PC-3 (cell line): ENCODE results near the gene STEAP4.

Source experiments
- EZH2phosphoT487 ChIP-seq: fragments of 300-600 bp; sonication (generic); IDR thresholded peaks from 2 replicates; pipeline ENCODE4 v1.6.1; 2018; ENCODE audit warnings: mild to moderate bottlenecking, antibody characterized with exemption, low read length, borderline replicate concordance
- TF ChIP-seq, protein P1 (sequence below): fragments of 300-600 bp; sonication (generic); conservative IDR thresholded peaks from 2 replicates; pipeline ENCODE4 v1.5.1; 2017; ENCODE audit warnings: antibody characterized with exemption, low read depth, mild to moderate bottlenecking, low read length

DNA sequence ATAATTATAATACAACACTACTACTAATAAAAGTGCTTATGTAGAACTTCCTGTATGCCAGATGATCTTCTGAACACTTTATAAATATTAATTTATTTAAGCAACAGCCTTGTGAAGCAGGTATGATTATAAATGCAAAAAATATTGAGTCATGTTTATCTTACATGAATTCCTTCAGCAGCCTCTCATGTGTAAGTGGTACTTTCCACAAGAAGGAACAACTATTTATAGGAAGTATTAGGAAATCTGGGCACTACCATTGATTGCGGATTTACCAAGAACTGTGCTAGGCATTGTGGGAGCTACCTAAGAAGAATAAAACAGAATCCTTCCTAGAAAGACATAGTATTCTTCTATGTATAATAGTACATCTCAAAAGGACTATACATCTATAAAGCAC, 10.7 kb upstream of the STEAP4 start:
- TF ChIP-seq, protein P1, sequence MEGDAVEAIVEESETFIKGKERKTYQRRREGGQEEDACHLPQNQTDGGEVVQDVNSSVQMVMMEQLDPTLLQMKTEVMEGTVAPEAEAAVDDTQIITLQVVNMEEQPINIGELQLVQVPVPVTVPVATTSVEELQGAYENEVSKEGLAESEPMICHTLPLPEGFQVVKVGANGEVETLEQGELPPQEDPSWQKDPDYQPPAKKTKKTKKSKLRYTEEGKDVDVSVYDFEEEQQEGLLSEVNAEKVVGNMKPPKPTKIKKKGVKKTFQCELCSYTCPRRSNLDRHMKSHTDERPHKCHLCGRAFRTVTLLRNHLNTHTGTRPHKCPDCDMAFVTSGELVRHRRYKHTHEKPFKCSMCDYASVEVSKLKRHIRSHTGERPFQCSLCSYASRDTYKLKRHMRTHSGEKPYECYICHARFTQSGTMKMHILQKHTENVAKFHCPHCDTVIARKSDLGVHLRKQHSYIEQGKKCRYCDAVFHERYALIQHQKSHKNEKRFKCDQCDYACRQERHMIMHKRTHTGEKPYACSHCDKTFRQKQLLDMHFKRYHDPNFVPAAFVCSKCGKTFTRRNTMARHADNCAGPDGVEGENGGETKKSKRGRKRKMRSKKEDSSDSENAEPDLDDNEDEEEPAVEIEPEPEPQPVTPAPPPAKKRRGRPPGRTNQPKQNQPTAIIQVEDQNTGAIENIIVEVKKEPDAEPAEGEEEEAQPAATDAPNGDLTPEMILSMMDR = no peak
- no peak for TF ChIP-seq EZH2phosphoT487
